Smooth muscle cell (in vitro differentiated cells): Measurements from ENCODE around the gene JCHAIN. TPM values are rescaled to one million over a fixed set of nuclear protein-coding genes. Genes with fewer than 3 reads are reported as not detected.
A peak's percentile ranks its signal among the peaks of the same experiment; 100 is the strongest.

Source experiments
- DNase-seq: peaks from one replicate; lab custom pipeline; 2025; ENCODE audit not compliant: unreplicated experiment; lab: John Stamatoyannopoulos, UW
- H2AFZ ChIP-seq: fragments of 200-600 bp; sonication (generic); 2 replicates; pipeline ENCODE4 v1.6.0; 2016; ENCODE audit warnings: antibody characterized with exemption, low read depth, mild to moderate bottlenecking
- H3F3A ChIP-seq: fragments of 200-600 bp; sonication (generic); 2 replicates; pipeline ENCODE4 v1.6.0; 2017; ENCODE audit warnings: antibody characterized with exemption, low read depth
- H3K27ac ChIP-seq: fragments of 200-600 bp; sonication (generic); 2 replicates; pipeline ENCODE4 v1.5.1; 2016; ENCODE audit warnings: low read depth, mild to moderate bottlenecking
- H3K27me3 ChIP-seq: fragments of 200-600 bp; sonication (generic); 2 replicates; pipeline ENCODE4 v1.6.1; 2016; ENCODE audit warnings: low read depth, mild to moderate bottlenecking
- H3K36me3 ChIP-seq: fragments of 200-600 bp; sonication (generic); 2 replicates; pipeline ENCODE4 v1.5.1; 2016; ENCODE audit warnings: low read depth
- H3K4me1 ChIP-seq: fragments of 200-600 bp; sonication (generic); 2 replicates; pipeline ENCODE4 v1.5.1; 2016; ENCODE audit warnings: low read depth
- H3K4me2 ChIP-seq: fragments of 200-600 bp; sonication (generic); 2 replicates; pipeline ENCODE4 v1.6.0; 2016; ENCODE audit warnings: mild to moderate bottlenecking
- H3K4me3 ChIP-seq: fragments of 200-600 bp; sonication (generic); 2 replicates; pipeline ENCODE4 v1.5.1; 2016; ENCODE audit warnings: mild to moderate bottlenecking
- H3K79me2 ChIP-seq: fragments of 200-600 bp; sonication (generic); 2 replicates; pipeline ENCODE4 v1.6.0; 2016; ENCODE audit warnings: low read depth, mild to moderate bottlenecking
- H3K9ac ChIP-seq: fragments of 200-600 bp; sonication (generic); 2 replicates; pipeline ENCODE4 v1.6.0; 2016; ENCODE audit warnings: low read depth
- H3K9me3 ChIP-seq: fragments of 200-600 bp; sonication (generic); replicated peaks from 2 replicates; pipeline ENCODE4 v1.5.1; 2016; ENCODE audit warnings: low read depth
- H4K20me1 ChIP-seq: fragments of 200-600 bp; sonication (generic); 2 replicates; pipeline ENCODE4 v1.6.0; 2016; ENCODE audit warnings: low read depth
- CTCF ChIP-seq: fragments of 200-600 bp; sonication (generic); IDR thresholded peaks from 2 replicates; pipeline ENCODE4 v1.5.1; 2017; ENCODE audit warnings: borderline replicate concordance, mild to moderate bottlenecking, antibody characterized with exemption; ENCODE audit not compliant: insufficient read depth, poor library complexity, severe bottlenecking
- WGBS: methylation state at CpG from one replicate; pipeline ENCODE4 v1.1.7; 2016; ENCODE audit warnings: low lambda C conversion rate; 5-methylcytosine and 5-hydroxymethylcytosine counted together
- polyA plus RNA-seq: library from polyadenylated mRNA; unstranded; fragments of >200 nt; fragmentation: Nextera tagmentation; extraction: Ambion mirVana; gene quantifications from 2 replicates; pipeline ENCODE4 v1.2.1, GENCODE V29; 2016
- total RNA-seq: library from RNA; depleted of rRNA; stranded (reverse); fragments of >200 nt; gene quantifications from 2 replicates; pipeline ENCODE4 v1.2.3, GENCODE V29; 2014

The JCHAIN gene
- total and polyA plus RNA-seq, 2 experiments from 2014 or later = not detected

GRCh38 chr4:70709611-70710205, 43.4 kb upstream of the JCHAIN start:
- H3K4me2 ChIP-seq = no peak overlapping the region
- H3K4me3 ChIP-seq = no peak overlapping the region
- H2AFZ ChIP-seq = no peak overlapping the region
- no peak for TF ChIP-seq CTCF
- H3F3A ChIP-seq = peaks cover 17% of the 10 kb centered on the region
- H3K79me2 ChIP-seq = peaks cover 71% of the 10 kb centered on the region
- H4K20me1 ChIP-seq = peaks cover 40% of the 10 kb centered on the region
- no peaks in the 10 kb centered on the region for H3K36me3 ChIP-seq
- H3K9me3 ChIP-seq = no peaks in the 10 kb centered on the region
- H3K27ac ChIP-seq = no peak overlapping the region
- H3K4me1 ChIP-seq = peaks cover 17% of the 10 kb centered on the region
- no peak overlapping the region for H3K9ac ChIP-seq
- H3K27me3 ChIP-seq = no peaks in the 10 kb centered on the region
- 90% methylated on average over 7 of the region's 7 CpGs for WGBS
- DNase-seq = no peak

GRCh38 chr4:70706516-70706915, 40.2 kb upstream of the JCHAIN start:
- no peak for TF ChIP-seq CTCF
- Histone ChIP-seq H2AFZ (peak overlapping the region; percentile 50), H3K9me3 (no peaks in the 10 kb centered on the region), H3K27ac (peak overlapping the region; percentile 94), H3F3A (peaks cover 17% of the 10 kb centered on the region), H3K36me3 (no peaks in the 10 kb centered on the region), H4K20me1 (peaks cover 22% of the 10 kb centered on the region), H3K4me2 (peak overlapping the region; percentile 90), H3K27me3 (no peaks in the 10 kb centered on the region), H3K4me3 (peak overlapping the region; percentile 71), H3K9ac (peak overlapping the region; percentile 92), H3K4me1 (peaks cover 17% of the 10 kb centered on the region), H3K79me2 (peaks cover 47% of the 10 kb centered on the region)
- WGBS = 75% methylated on average over 1 of the region's 1 CpG
- no peak for DNase-seq

GRCh38 chr4:70706044-70706461, 39.7 kb upstream of the JCHAIN start:
- 9% methylated on average over 7 of the region's 7 CpGs for whole genome bisulfite sequencing
- no peak for DNase-seq

More at GRCh38 chr4:70706044-70706461, 39.7 kb upstream of the JCHAIN start:
- peaks cover 17% of the 10 kb centered on the region for H3K4me1 ChIP-seq
- H3K27me3 ChIP-seq = no peaks in the 10 kb centered on the region
- TF ChIP-seq CTCF = no peak
- peak overlapping the region; percentile 92 for H3K9ac ChIP-seq
- peaks cover 42% of the 10 kb centered on the region for H3K79me2 ChIP-seq
- H3K36me3 ChIP-seq = no peaks in the 10 kb centered on the region
- H2AFZ ChIP-seq = peak overlapping the region; percentile 50
- H3F3A ChIP-seq = peaks cover 17% of the 10 kb centered on the region
- no peaks in the 10 kb centered on the region for H3K9me3 ChIP-seq
- H3K4me2 ChIP-seq = peak overlapping the region; percentile 90
- peak overlapping the region; percentile 71 for H3K4me3 ChIP-seq
- H4K20me1 ChIP-seq = peaks cover 20% of the 10 kb centered on the region
- H3K27ac ChIP-seq = peak overlapping the region; percentile 94
